ENCODE data around the gene SYAP1. TPM values are rescaled to one million over a fixed set of nuclear protein-coding genes. Genes with fewer than 3 reads are reported as not detected.
"Not testable (repeated sequence)": the region's sequence is repeated elsewhere in the genome, so short reads cannot be mapped to it uniquely, and the experiment has no call there.

SYAP1 gene
- total RNA-seq, 1 donor from 2014 or later, result 18.1 TPM

DNA sequence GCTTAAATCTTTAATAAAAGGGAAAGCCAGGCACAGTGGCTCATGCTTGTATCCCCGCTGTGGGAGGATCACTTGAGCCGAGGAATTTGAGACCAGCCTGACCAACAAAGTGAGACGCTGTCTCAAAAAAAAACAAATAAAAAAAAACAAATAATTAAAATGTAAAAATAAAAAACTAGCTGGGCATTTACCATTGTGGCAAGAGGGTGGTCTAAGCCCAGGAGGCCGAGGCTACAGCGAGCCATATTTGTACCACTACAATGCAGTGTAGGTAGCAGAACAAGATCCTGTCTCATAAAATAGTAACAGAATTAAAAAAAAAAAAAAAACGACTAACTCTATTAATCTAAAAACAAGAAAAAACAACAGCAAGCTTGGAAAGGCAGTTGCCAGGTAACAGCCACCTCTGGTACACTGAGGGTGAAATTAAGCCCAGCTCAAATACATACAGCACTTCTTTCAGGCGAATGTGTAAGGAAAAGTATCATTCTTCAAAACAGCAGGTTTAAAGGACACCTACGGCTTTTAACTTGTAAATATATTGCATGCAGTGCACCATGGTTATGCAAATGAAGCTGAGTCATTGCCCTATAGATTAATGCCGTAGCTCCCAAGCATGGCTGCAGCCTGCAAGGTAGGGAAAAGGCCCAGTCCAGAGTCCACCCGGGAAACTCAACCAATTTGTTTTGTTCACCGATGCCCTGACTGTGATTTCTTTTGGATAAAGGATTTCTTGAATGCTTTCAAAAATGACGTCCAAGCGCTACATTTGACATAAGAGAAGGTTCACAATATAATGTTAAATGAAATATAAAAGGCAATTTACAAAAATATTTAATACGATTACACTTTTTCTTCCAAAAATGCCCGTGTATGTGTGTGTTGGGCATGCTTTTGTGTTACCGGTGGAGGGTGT lies 52.3 kb downstream of the SYAP1 start:
- H3K27me3 ChIP-seq (ENCODE audit: low read depth), result no peaks in the 10 kb centered on the region
- no peaks in the 10 kb centered on the region for H3K4me1 ChIP-seq
- no peak overlapping the region for H3K4me3 ChIP-seq
- no peaks in the 10 kb centered on the region for H3K9me3 ChIP-seq (replicated peaks)
- no peak overlapping the region for H3K27ac ChIP-seq (replicated peaks)
- intact Hi-C loops (cut with micrococcal nuclease), result no loop called here
- no peaks in the 10 kb centered on the region for H3K36me3 ChIP-seq
- no peak for DNase-seq
- TF ChIP-seq, protein P1, sequence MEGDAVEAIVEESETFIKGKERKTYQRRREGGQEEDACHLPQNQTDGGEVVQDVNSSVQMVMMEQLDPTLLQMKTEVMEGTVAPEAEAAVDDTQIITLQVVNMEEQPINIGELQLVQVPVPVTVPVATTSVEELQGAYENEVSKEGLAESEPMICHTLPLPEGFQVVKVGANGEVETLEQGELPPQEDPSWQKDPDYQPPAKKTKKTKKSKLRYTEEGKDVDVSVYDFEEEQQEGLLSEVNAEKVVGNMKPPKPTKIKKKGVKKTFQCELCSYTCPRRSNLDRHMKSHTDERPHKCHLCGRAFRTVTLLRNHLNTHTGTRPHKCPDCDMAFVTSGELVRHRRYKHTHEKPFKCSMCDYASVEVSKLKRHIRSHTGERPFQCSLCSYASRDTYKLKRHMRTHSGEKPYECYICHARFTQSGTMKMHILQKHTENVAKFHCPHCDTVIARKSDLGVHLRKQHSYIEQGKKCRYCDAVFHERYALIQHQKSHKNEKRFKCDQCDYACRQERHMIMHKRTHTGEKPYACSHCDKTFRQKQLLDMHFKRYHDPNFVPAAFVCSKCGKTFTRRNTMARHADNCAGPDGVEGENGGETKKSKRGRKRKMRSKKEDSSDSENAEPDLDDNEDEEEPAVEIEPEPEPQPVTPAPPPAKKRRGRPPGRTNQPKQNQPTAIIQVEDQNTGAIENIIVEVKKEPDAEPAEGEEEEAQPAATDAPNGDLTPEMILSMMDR (IDR thresholded peaks at IDR 0.05; ENCODE audit: borderline replicate concordance), result no peak

DNA sequence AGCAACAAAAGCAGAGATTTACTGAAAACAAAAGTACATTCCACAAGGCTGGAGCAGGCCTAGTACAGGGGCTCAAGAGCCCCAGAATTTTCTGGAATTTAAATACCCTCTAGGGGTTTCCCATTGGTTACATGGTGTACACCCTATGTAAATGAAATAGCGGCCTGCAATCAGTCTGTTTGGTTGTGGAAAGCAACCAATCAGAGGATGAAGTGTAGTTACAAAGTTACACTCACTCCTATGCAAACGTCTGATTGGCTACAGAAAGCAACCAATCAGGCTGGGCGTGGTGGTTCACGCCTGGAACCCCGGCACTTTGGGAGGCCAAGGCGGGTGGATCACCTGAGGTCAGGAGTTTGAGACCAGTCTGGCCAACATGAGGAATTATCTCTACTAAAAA lies 53.0 kb downstream of the SYAP1 start:
- H3K36me3 ChIP-seq, result no peaks in the 10 kb centered on the region
- TF ChIP-seq, protein P1 (IDR thresholded peaks at IDR 0.05; ENCODE audit: borderline replicate concordance), result no peak
- H3K4me1 ChIP-seq, result no peaks in the 10 kb centered on the region
- H3K4me3 ChIP-seq, result no peak overlapping the region
- H3K27ac ChIP-seq (replicated peaks), result no peak overlapping the region
- no peaks in the 10 kb centered on the region for H3K9me3 ChIP-seq (replicated peaks)
- no peaks in the 10 kb centered on the region for H3K27me3 ChIP-seq (ENCODE audit: low read depth)
- intact Hi-C loops (cut with micrococcal nuclease), result no loop called here
- no peak for DNase-seq

DNA sequence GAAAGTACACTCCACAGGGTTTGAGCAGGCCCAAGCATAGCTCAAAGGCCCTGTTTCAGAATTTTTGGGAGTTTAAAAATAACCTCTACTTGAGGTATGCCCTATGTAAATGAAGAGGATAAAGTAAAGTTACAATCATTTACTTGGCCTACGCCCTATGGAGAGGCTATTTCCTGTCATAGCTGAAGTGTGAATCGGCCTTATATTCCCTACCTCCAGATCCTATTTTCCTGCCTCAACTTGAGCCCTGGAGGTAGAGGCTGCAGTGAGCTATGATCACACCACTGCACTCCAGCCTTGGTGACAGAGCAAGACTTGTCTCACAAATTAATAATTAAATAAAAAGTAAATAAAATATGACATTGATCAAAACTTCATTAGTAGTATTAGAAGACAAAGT lies 55.3 kb downstream of the SYAP1 start:
- no peak for DNase-seq
- Histone ChIP-seq H3K4me3 (no peak overlapping the region), H3K36me3 (no peaks in the 10 kb centered on the region), H3K27me3 (ENCODE audit: low read depth) (no peaks in the 10 kb centered on the region), H3K9me3 (replicated peaks) (no peaks in the 10 kb centered on the region), H3K27ac (replicated peaks) (no peak overlapping the region), H3K4me1 (no peaks in the 10 kb centered on the region)
- TF ChIP-seq, protein P1 (IDR thresholded peaks at IDR 0.05; ENCODE audit: borderline replicate concordance), result no peak
- intact Hi-C loops (cut with micrococcal nuclease), result no loop called here

DNA sequence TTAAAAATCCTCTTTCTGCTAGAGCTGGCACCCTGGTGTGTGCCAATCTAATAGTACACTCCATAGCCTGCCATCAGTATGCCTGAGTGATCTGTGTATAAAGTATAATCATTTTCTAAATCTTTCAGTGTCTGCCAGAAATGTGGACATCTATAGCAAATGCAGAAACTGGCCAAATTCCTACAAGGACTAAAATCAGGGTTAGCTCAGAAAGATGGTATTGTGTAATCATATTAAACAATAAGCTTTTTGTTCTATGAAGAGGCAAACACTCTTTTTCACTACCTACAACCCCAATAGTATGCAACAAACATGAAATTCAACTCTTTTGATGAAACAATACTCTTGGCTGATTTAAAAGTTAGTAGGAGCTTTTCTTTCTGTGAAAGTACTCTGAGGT lies 59.1 kb downstream of the SYAP1 start:
- Histone ChIP-seq H3K4me1 (no peaks in the 10 kb centered on the region), H3K27me3 (ENCODE audit: low read depth) (no peaks in the 10 kb centered on the region), H3K4me3 (no peak overlapping the region), H3K9me3 (replicated peaks) (no peaks in the 10 kb centered on the region), H3K27ac (replicated peaks) (no peak overlapping the region), H3K36me3 (no peaks in the 10 kb centered on the region)
- no peak for DNase-seq
- TF ChIP-seq, protein P1 (IDR thresholded peaks at IDR 0.05; ENCODE audit: borderline replicate concordance), result no peak
- intact Hi-C loops (cut with micrococcal nuclease), result no loop called here

DNA sequence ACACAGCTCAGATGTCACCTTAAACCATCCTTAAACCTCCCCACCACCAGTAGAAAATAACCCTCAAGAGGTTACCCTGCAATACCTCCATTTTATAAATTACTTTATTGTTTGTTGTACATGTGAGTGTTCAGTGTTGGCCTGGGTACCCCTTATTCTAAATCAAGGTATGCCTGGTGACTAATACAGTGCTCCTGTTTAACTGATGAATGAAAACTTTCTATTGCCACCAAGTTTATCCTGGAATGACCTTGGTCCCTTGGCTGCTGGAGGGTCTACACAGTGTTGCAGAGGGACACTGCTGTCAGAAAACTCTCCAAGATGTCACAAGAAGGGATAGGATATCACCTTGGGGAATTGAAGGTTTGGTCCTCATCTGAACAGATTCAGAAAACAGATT lies 59.6 kb downstream of the SYAP1 start:
- no peak for DNase-seq
- TF ChIP-seq, protein P1 (IDR thresholded peaks at IDR 0.05; ENCODE audit: borderline replicate concordance), result no peak
- Histone ChIP-seq H3K9me3 (replicated peaks) (no peaks in the 10 kb centered on the region), H3K36me3 (no peaks in the 10 kb centered on the region), H3K4me1 (no peaks in the 10 kb centered on the region), H3K4me3 (no peak overlapping the region), H3K27ac (replicated peaks) (no peak overlapping the region), H3K27me3 (ENCODE audit: low read depth) (no peaks in the 10 kb centered on the region)
- intact Hi-C loops (cut with micrococcal nuclease), result no loop called here

DNA sequence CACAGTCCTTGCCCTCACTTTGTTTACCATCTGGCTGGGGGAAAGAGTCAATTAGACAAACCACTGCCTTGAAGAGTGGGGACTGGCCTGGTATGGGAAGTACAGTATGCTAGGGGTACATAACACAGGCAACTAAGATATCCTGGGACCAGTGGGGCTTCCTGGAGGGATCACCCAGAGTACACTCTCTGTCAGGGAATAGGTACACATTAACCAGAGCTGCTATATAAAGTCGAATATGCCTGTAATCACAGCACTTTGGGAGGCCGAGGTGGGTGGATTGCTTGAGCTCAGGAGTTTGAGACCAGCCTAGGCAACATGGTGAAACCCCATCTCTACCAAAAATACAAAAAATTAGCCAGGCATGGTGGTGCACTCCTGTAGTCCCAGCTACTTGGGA lies 60.4 kb downstream of the SYAP1 start:
- H3K9me3 ChIP-seq (replicated peaks); DNase-seq; H3K36me3 ChIP-seq; H3K4me1 ChIP-seq; H3K27me3 ChIP-seq (ENCODE audit: low read depth); intact Hi-C loops (cut with micrococcal nuclease); H3K4me3 ChIP-seq; H3K27ac ChIP-seq (replicated peaks): not testable (repeated sequence)
